Measurements from ENCODE around the gene GPX8.

GPX8 gene

DNA sequence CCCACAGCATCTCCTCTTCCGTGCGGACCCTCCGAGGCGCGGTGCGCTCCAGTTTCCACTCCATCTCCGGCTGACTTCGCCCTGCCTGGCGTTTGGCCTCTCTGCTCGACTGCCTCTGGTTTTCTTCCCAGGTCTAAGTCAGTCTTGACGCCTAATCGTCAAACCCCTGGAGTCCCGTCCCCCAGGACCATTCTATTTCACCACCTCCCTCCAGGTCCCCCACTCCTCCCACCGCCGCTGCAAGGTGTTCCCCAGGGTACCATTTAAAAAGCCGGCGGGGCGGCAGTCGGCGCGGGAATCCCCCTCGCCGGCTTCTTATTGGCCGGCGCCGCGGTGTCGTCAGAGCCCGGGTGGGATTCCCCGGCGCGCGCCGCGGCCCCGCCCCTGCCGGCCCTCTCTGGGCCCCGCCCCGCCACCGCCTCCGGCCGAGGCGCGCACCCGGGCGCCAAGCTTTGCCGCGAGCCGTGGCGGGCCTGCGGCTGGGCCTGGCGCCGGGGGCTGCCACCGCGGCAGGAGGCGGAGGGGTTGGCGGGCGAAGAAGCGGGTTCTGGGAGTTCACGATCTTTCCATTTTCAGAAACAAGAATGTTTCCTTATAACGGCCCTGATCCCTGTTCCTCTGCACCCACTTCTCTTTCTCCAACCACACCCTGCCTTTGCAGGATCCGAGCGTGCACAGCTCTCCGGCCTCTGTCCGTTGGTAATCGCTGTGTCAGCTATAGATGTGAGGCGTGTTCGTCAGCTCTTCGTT, 13.1 kb downstream of the GPX8 start, which contains the start of gene CDC20B:
Gene CDC20B, minus strand, starts transcription at position 241 of the 750 bp plus-strand sequence. Its CDS starts 177 bp downstream, at position 64.
- DNase-seq, result peak; percentile 56 to 78 (median 67)

DNA sequence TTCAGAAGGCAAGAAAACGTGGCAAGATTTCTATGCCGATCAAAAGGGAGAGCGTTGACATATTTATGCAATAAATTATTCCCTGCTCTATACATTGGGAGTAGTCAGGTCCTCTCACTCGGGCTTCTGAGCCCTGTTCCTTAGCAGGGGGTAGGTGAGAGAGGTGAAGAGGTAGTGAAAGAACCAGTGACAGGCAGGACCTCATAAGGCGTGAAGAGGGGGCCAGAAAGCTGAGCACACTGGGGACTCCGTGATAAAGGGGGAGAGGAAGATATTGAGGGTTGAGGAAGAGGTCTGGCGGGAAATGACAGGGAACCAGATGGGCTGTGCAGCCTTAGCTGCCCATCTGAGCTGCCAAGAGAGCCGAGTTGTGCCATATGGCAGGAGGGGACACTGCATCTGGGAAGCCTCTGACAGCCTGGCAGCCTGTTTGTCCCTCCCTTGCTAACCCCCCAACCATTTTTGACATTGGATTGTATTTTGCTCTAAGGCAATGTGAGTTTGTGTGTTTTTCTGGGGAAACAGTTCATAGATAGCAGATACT, 13.8 kb downstream of the GPX8 start:
- DNase-seq, result no peak

DNA sequence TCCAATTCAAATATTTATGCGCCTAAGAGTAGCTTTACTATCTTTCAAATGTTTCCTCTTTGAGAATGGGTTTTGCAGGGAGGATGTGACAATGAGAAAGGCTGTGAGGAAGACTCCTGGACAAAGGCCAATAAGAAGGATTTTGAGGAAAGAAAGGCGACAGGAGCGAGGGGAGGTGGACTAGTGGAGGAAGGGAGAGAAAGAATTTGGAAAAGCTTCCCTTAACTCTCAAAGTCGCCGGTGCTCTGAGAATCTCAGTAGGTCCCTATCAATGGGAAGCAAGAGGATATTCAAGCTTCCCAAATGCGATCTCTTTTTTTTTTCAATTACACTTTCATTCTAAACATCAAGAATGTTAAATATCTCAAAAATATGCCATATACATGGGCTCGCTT, 15.8 kb downstream of the GPX8 start:
- no peak for DNase-seq

DNA sequence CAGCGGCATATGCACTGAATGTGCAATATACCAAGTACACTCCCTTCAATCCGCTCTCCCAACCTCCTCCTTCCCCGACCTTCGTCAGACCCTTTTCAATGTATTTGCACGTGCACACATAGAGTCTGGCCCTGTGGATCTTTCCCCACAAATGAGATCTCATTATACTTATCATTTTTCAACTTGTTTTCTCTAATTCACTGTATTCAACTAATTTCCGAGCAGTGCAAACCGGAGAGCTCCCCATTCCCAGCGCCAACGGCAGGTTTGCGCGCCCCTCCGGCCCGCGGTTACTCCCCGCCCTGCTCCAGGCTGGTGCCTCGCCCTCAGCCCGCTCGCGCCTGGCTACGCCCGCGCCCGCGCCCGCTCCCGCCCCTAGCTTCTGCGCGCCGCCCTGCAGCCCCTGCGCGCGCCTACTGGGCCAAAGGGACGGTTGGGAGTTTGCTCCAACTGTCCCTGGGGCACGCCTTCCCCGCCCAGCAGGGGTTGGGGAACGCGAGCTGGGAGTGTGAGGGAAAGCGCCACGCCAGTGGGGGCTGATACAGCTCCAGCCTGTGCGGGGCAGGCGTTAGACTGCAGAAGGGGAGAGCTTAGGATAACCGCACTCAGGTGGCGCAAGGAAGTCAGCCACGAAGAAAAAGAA, 16.3 kb downstream of the GPX8 start:
- DNase-seq, result peak in 1 of 5 donors; percentile 8

DNA sequence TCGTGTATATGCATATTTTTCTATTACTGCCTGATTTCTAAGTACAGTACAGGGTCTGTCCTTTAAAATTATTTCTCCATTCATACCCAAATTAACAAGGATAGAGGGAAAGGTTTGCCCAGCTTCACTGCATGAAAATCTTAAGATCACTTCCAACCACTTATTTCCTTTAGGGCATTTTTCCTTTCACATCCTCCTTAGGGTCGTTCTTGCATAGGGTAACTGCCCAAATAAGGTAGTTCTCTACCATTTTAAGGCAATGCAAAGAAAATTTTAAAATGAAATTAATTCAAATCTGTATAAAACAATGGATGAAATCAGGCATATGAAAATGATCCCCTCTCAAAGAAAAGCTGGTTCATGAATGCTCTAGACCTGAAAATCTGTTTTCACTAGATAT, 17.1 kb downstream of the GPX8 start:
- no peak for DNase-seq

DNA sequence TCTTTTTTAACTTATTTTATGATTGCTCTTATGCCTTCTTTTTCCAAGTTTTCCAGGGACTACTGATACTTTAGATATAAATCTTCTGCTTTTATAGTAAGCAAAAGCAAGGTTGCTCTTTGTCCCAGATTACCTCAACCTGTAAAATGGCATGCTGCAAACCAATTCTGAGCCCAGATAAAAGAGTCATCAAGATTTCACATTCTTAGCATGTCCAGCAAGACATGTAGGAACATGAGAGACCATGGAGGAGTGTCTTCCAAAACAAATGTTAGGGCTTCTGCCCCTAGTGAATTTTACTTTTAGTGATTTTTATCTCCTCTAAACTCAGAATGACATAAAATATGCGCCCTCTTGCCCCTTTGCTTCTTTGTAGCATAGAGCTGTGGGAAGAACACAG, 20.0 kb downstream of the GPX8 start:
- DNase-seq, result no peak

DNA sequence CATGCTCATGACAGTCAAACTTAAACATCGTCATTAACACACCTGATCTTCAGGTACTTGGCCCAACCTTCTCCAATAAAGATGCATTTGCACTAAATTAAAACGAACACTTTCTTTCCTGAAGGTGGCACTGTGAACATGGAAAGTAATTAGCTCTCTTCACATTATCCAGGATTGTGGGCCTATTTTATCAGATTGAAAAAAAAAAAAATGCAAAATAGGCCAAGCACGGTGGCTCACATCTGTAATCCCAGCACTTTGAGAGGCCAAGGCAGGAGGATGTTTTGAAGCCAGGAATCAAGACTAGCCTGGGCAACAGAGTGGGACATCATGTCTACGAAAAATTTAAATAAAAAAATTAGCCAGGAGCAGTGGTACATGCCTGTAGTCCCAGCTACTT, 27.4 kb downstream of the GPX8 start:
- no peak for DNase-seq

DNA sequence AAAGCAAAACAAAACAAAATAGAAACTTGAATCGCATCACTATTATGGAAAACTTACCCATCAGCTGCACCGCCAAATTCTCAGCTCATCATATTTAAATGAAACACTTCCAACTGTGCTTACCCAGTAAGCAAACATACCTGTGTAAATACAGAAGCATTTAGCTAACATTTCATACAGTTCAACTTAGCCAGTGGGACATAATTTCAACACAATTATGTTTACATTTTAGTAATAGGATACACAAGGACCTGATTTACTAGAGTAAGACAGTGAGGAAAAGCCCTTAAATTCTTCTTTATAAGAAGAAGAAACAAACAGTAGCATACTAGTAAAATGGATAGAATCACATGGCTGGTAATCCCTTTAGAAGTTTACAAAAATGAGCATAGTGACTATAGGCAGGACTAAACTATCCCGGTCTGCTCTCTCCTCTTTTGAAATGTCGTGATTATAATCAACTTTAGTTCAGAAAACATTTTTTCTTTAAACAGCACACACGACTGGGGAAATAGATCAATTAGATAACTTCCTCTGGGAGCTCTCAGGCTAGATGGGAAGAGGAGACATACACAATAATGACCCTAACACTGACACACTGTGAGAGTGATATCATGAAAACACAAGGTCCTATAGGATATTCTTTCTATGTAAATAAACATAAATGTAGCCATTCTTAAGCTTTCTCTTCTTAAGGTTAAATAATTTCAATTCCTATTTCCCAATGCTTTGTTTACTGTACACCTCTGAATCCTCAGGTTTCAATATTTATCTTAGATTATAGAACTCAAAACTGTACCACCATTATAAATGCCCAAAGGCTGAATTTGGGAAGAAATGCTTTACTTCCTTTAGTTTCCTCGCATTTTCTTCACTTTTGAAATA, 28.9 kb downstream of the GPX8 start:
- no peak for DNase-seq

DNA sequence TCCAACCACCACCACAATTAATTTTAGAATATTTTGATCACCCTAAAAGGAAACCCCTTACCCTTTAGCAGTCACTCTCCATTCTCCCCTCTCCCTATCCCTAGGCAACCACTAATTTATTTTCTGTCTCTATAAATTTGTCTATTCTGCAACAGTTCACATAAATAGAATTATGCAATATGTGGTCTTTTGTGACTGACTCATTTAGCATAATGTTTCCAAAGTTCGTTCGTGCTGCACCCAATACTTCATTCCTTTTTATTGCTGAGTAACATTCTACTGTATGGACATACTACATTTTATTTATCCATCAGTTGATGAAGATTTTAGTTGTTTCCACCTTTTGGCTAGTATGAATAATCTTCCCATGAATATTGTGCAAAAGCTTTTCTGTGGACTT, 31.2 kb downstream of the GPX8 start:
- no peak for DNase-seq

DNA sequence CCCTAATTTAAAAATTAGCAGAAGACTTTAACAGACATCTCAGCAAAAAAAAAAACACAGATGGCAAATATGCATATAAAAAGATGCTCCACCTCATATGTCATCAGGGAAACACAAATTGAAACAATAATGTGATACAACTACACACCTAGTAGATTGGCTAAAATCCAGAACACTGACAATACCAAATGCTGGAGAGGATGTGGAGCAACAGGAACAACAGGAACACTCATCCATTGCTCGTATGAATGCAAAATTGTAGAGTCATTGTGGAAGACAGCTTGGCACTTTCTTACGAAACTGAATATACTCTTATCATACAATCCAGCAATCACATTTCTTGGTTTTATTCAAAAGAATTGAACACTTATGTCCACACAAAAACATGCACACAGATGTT, 45.0 kb downstream of the GPX8 start:
- DNase-seq, result no peak

DNA sequence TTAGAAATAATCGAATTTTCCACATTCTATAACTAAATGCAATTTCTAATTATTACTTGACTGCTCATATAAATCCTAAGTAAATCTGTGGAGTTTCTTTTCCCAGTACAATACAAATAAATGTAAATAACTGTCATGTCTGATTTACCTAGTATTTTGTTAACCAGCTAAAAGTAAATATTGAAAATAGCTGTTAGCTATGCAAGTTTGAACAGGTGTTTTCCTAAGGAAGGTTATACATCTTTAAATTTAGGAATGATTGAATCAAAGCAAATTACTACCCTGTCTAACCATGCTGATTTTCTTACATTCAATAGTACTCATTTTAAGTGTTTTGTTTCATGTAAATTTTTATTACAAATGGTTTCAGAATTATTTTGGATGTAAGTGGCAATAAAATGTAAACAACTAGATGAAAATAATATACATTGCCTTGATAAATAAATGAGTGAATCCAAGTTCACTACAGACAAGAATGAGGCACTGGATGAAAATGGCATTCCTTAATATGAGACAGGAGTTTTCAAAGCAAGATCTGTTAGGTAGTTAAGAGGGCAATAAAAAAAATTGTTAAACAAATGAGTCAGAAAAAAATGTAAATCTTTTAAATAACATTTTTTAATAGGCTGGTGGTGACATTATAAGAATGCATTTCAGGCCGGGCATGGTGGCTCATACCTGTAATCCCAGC, 51.4 kb downstream of the GPX8 start:
- DNase-seq, result no peak
